HG03135 (cell line): Measurements from ENCODE around the gene EPHB1.
"Not testable (repeated sequence)": the region's sequence is repeated elsewhere in the genome, so short reads cannot be mapped to it uniquely, and the experiment has no call there.

Source experiments
- ATAC-seq: cut with Tn5 transposase; IDR thresholded peaks from one replicate; pipeline ENCODE4 v1.9.1; 2021; ENCODE audit warnings: mild to moderate bottlenecking, moderate library complexity; ENCODE audit not compliant: unreplicated experiment

Gene EPHB1

DNA sequence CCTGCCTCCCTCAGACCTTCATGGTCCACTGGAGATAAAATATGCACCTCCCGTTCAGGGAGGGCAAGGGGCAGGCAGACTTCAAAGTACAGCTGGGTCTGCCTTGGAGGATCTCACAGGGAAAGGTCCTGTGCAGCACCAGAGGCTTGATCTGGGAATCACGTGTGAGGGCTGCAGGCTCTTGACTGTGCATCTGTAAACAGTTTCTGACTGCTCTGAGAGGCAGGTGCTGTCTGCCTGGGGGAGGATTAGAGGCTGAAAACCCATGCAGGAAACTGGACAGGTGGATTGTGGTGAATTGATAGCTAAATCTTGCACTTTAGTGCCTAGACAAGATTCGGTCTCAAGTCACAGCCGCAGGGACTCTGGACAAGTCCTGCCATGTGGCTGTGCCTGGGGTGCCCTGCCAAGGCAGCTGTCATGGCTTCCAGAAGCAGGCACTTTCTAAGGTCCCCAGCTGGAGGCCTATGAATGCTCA is 239.3 kb downstream of the EPHB1 start:
- no peak for ATAC-seq

DNA sequence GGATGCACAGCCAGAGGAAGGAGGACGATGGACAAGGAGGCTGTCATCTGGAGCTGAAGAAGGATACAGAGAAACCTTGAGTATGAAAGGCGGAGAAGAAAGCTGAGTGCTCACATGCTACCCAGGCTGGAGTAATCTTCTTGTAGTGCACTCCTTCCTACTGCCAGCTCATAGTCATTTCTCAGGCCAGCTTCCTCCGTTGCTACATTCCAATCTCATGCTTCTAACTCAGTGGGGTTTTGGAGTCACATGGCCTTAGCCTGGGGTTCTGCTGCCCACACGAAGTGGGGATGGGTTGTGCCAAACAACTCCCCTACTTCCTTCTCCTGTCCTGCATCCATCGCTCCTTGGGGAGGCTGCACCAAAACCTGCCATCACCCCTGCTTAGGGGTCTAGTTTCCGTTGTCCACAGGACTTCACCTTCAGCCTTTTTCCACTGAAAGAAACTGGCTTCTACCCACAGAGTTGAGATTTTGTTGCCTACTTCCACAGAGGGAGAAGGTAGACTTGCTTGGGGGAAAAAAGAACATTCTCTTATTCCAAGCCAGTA is 239.9 kb downstream of the EPHB1 start:
- no peak for ATAC-seq

DNA sequence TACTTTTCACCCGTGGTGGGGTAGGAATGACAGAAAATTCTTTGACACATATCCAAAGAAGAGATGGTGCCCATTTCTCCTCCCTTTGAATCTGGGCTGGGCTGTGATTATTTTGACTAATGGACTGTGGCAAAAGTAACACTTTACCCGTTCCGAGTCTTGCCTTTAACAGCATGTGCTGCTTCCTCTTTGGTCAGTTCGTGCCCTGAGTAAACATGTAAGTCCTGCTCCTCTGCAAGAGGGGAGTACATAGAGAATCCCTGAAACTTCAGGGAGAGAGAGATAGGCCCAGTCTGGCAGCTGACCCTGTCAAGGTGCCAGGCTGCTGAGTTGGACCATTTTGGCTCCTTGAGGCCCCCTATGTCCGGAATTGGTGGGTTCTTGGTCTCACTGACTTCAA is 243.1 kb downstream of the EPHB1 start:
- ATAC-seq, result no peak

DNA sequence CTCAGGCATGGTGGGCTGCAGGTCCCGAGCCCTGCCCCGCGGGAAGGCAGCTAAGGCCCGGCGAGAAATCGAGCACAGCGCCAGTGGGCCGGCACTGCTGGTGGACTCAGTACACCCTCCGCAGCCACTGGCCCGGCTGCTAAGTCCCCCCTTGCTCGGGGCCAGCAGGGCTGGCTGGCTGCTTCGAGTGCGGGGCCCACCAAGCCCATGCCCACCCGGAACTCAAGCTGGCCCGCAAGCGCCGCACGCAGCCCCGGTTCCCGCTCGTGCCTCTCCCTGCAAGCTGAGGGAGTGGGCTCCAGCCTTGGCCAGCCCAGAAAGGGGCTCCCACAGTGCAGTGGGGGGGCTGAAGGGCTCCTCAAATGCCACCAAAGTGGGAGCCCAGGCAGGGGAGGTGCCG is 244.5 kb downstream of the EPHB1 start:
- ATAC-seq, result not testable (repeated sequence)

DNA sequence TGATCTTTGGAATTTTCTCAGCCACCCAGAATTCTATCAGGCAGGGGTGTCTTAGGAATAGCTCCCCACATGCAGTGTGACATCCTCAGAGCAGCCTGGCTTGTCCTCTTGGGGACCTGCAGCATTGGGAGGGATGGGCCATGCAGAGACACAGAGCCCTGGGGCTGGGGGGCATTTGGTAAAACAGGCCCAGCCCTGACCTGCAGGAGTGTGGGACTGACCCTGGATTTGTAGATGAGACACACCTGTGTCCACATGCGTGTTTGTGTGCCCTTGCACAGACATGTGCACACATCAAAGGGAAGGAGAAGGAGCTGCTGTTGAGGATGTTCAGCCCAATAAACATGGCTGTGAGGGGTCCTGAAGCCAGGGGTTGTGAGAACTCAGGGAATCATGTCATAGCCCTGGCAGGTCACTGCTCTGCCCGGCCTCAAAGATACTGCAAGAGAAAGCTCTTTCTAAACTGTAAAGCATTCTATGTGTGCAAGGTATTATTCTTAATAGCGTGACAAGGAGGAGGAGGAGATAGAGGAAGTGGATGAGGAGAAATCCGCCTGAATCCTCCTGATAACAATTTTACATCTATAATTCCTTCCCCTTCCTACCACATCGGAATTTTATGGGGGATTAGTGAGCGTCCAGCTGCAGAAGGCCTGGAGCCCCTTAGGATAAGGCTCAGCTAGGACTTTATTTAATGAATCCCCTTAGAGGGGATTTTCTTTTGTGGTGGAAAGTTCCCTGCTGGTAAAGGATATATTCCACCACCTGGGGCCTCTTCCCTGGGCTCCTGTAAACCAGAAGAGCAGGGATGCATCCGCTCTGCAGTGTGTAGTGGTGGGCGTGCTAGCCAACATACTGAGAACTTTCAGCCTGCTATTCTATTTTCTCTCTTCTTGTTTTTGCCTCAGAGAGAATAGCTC is 245.5 kb downstream of the EPHB1 start:
- ATAC-seq, result no peak

DNA sequence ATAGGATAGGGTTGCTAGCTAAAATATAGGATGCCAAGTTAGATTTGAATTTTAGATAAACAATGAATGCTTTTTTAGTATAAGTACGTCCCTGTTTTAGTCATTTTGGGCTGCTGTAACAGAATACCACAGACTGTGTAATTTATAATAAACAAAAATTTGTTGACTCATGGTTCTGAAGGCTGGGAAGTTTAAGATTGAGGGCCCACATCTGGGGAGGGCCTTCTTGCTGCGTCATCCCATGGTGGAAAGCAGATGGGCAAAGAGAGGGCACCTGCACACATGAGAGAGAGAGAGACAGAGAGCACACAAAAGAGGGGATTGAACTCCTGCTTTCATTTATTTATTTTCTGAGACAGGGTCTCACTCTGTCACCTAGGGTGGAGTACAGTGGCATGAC is 246.5 kb downstream of the EPHB1 start:
- ATAC-seq, result no peak

DNA sequence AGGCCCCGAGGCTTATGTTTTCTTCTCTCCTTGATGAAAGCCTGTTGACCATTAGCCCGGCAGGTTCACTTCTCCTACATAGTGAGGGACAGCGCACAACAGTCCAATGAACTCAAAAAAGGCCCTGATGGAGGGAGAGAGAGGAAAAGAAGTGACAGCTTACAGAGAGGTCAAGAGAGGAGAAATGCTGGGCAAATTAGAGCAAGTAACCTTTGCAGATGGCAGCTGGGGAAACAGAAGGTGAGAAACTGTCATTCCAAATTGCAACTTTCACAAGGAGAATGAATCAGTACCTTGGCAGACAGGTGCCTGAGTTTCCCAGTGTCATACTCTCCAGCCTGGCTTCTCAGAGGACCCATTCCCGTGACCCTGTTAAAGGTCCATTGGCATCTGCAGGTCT is 252.0 kb downstream of the EPHB1 start:
- ATAC-seq, result no peak

DNA sequence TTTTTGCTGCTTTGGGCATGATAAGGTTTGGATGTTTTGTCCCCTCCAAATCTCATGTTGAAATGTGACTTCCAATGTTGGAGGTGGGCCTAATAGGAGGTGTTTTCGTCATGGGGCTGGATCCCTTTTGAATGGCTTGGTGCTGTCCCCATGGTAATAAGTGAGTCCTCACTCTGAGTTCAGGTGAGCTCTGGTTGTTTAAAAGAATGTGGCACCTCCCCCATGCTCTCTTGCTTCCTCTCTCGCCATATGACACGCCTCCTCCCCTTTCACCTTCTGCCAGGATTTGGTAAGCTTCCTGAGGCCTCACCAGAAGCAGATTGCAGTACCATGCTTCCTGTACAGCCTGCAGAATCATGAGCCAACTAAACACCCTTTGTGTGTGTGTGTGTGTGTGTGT is 255.5 kb downstream of the EPHB1 start:
- no peak for ATAC-seq

DNA sequence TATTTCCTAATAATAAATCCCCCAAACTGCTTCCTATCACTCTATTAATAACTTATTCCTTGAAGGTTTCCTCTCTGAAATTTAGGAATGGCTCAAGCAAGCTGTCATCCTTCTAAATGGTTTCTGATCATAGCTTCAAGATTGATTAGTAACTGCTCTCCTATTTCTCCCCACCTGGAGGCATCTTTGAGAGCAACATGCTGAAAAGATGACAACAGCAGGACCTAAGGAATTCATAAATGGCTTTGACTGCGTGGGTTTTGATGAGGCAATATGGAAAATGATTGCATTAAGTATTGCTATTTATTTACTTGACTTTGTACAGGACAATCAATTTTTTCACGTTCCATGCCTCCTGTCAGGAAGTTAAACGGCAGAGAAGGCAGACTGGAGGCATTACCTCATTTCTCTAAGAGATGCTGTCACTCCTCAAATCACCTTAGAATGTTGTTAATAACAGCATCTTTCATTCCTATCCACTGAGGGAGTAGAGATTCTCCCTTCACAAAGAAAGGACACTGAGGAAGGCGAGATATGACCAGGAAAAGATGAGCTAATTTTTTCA is 256.4 kb downstream of the EPHB1 start:
- no peak for ATAC-seq

DNA sequence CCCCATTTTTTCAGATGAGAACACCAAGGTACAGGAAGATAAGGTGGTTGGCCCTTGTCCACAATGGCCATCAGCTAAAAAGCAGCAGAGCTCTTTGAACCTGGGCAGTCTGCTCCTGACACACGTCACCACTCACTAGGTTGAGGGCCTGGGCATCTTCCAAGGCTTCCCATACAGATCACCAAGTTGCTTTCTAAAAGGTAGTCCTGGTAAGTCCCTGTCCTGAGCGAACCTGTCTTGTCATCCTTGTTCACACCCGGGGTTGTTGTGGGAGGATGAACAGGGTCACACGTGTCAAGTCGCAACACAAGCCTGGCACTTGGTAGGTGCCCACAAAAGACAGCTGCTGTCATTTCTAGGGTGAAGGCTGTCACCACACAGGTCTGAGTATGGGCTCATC is 260.4 kb downstream of the EPHB1 start:
- ATAC-seq, result no peak

DNA sequence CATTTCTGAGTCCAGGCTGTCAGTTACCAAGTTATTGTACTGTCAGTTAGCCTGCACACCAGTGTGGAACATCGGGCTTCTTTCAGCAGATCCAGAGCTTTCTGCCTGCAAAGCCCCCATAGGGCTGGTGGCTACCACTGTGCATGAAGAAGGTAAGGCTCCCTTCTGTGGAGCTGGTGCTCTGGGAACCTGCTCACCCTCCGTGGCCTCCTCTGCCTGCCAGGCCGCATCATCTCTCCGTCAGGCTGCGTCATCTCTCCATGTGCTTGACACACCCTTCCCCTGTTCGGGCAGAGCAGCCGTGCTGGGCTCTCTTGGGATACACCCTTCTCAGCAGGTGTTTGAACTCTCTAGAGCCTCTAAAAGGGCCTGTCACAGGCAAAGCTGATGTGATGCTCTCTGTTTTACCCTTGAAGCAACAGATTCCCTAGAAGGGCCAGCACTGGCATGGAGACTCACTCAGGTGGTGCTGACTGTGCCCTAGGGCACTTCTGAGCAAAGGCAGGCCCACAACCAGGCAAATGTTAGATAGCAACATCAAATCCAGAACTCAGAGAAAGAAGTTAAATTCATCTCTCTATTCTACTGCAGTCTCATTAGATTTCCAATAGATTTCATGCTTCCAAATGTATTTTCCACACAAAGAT is 261.1 kb downstream of the EPHB1 start:
- ATAC-seq, result no peak

DNA sequence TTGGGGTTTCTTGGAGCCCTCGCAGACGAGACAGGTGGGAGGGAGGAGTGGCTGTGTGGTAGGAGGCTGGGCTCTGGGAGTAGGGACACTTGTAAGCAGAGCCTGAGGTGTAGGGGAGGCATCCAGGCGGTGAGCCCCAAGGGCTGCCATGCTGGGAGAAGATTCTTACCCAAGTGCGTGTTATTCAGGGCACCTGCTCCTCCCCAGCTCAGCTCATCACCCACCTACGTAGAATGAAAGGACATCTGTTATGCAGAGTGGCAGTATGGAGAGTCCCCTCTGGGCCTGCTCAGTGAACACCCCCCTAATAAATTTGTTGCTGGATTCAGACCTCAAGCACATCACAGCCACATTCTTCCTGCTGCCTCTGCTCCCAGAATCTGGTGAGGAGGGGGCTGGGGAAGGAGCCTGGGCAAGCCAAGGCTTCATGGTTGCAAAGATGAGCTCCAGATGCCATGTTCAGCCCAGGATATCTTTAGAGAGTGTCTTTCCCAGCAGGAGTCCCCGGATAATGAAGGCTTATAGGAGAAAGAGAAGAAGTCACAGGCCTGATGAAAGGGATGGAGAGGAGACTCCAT is 261.8 kb downstream of the EPHB1 start:
- ATAC-seq, result no peak

DNA sequence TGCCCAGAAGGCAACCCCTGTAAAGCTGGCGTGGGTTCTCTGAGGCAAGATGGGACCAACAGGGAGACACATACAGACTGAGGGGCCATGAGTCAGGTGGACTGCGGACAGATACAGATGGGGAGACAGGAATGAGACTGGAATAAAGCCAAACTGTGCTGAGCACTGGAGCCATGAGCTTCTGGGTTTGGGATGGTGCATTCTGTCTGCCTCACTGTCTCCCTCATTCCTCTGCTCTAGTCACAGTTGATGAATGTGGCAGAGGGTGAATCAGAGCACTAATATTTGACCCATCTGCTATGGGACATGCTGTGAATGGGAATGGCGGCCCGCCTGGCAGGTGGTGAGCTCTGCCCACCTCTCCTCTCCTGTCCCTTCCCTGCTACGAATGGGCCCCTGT is 262.9 kb downstream of the EPHB1 start:
- no peak for ATAC-seq

DNA sequence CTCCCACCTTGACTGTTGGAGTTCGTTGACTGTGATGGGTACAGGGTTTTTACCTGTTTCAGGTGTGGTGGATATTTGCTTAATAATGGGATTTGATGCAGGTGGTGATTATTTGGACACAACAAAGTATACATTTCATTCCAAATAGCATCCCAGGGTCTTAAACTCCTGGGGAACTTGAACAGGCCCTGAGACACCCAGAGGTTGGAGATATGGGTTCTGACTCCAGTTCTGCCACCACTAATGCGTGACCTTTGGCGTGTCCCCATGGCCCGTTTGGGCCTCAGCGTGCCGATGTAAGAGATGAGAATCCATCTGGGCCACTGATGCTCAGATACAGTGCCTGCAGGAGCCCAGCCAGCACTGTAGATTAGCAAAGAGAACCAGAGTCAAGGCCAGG is 264.5 kb downstream of the EPHB1 start:
- no peak for ATAC-seq

DNA sequence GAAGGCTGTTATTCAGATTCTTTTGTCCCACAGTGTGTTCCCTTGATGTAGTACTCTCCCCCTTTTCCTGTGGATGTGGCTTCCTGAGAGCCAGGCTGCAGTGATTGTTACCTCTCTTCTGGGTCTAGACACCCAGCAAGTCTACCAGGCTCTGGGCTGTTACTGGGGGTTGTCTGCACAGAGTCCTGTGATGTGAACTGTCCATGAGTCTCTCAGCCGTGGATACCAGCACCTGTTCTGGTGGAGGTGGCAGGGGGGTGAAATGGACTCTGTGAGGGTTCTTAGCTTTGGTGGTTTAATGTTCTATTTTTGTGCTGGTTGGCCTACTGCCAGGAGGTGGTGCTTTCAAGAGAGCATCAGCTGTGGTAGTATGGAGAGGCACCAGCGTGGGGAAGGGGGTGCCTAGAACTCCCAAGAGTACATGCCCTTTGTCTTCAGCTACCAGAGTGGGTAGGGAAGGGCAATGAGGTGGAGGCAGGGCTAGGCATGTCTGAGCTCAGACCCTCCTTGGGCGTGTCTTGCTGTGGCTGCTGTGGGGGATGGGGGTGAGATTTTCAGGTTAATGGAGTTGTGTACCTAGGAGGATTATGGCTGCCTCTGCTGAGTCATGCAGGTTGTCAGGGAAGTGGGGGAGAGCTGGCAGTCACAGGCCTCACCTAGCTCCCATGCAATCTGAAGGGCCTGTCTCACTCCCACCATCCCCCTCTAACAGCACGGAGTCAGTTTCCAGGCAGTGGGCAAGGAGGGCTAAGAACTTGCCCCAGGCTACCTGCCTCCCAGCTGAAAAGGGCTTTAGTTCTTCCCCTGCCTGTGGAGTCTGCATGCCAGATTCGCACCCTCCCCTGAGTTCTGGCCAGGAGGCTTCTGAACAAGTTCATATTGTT is 272.0 kb downstream of the EPHB1 start:
- ATAC-seq, result not testable (repeated sequence)

DNA sequence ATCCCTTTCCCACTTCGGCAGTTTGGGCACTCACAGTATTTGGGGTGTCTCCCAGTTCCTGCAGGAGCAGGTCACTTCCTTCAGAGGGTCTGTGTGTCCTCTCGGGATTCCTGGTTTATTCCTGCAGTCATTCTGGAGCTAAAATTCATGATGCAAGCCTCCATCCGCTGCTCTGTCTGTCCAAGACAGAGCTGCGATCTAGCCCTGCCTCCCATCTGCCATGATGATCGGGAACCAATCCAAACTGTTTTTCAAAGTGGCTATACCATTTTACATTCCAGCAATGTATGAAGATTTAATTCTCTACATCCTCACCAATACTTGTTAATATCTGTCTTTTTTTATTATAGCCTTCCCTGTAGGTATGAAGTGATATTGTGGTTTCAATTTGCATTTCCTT is 273.0 kb downstream of the EPHB1 start:
- ATAC-seq, result no peak

DNA sequence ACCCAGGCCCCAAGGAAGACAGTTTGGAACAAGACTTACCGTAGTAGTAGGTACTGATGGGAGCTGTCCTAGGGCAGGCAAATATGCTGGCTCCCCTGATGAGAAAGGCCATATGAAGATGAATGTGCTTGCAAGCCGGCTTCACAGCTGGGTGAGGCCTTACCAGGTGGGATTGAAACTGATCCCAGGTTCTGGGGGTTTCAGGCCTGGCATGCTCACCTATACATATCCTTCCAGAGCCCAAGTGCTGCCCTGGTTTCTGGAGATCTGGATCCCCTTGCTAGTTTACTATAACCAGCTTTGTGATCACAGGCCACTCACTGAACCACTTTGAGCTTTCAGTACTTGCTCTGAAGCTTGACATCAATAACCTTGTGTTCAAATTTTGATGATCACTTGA is 274.3 kb downstream of the EPHB1 start:
- ATAC-seq, result no peak

DNA sequence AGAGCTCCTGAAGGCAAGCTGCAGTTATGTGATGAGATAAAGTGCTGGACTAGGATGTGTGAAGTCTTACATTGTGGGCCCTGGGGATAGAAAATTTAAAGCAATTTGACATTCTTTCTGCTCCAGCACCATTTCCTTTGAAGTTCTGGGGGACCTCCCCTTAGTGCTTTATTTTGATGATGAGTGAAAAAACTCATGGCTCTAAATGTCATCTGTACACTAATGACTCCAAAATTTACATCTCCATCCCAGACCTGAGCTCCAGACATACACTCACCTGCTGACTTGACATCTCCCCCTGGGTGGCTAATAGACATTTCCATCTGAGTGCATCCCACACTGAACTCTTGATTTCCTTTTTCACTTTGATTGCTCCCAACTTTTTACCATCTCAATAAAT is 276.4 kb downstream of the EPHB1 start:
- no peak for ATAC-seq

DNA sequence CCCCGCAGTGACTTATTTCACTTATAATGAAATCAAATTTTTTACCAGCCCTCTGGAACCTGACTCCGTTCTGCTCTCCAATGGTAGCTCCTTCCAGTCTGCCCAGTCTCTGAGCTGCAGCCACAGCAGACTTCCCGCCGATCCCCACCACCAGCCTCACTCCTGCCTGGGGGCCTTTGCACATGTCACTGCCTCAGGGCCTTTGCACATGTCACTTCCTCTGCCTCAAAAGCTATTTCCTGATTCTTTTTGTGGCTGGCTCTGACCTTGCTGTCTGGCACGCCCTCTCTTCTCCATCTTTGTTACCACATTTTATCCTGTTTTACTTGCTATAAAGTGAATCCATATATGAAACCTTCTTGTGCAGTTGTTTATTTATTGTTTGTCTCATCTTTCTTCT is 277.4 kb downstream of the EPHB1 start:
- no peak for ATAC-seq

DNA sequence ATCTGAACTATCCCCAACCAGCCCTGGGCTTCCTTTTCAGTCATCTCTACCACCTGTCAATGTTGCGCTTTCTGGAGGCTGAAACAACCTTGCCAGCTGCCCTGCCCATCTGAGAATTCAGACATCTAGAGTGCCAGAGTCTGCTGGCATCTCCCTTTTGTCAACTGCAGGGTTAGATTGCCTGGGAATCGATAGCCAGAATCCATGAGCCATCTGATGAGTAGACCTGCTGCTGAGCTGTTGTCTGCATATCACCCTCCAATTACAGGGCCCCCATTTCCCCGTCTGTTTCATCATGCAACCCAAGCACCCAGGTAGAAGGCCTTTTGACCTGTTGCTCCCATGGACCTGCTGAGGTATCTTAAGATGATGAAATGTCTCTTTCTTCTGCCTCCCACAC is 280.1 kb downstream of the EPHB1 start:
- ATAC-seq, result no peak
